ENCODE data around the gene ARHGAP26.

ARHGAP26 gene

GRCh38 chr5:143236682-143237081 lies 466.5 kb downstream of the ARHGAP26 start:
- no peak for DNase-seq

- no peak for DNase-seq
Measured at GRCh38 chr5:143237664-143238063, 467.5 kb downstream of the ARHGAP26 start.

DNA sequence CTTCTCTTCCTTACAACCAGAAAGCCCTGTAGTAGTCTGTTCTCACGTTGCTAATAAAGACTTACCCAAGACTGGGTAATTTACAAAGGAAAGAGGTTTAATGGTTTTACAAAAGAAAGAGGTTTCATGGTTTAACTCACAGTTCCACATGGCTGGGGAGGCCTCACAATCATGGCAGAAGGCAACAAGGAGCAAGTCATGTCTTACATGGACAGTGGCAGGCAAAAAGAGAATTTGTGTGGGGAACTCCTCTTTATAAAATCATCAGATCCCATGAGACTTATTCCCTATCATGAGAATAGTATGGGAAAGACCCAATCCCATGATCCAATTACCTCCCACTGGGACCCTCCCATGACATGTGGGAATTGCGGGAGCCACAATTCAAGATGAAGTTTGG lies 468.4 kb downstream of the ARHGAP26 start:
- no peak for DNase-seq

- DNase-seq: no peak
Measured at GRCh38 chr5:143239882-143240518, 469.8 kb downstream of the ARHGAP26 start.

DNA sequence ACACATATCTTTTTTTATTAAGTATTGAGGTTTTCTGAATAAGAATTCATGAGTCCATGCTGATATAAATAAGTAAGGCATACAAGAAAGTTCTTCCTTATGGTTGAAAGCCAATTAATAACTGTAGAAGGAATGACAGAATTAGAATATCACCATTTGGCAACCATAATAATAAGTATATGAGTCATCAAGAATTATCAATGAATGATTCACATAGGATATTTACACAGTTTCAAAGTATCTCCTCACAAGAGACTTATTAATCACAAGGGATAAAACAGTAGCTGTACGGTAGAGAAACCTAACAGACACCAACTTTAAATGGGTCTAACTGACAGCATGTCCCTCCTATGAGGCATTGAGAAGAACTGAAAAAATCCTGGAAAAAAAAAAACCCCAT lies 471.7 kb downstream of the ARHGAP26 start:
- no peak for DNase-seq

GRCh38 chr5:143243103-143243502 lies 472.9 kb downstream of the ARHGAP26 start:
- no peak for DNase-seq

GRCh38 chr5:143244000-143244736 lies 474.0 kb downstream of the ARHGAP26 start:
- no peak for DNase-seq

DNA sequence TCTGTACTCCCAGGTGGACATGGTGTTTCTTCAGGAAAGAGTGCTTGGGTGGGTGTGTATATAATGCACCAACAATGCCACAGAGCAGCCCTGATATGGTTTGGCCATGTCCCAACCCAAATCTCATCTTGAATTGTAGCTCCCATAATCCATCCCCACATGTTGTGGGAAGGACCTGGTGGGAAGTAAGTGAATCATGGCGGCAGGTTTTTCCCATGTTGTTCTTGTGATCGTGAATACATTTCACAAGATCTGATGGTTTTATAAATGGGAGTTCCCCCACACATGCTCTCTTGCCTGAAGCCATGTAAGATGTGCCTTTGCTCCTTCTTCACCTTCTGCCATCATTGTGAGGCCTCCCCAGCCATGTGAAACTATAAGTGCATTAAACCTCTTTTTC lies 474.8 kb downstream of the ARHGAP26 start:
- DNase-seq: no peak

DNA sequence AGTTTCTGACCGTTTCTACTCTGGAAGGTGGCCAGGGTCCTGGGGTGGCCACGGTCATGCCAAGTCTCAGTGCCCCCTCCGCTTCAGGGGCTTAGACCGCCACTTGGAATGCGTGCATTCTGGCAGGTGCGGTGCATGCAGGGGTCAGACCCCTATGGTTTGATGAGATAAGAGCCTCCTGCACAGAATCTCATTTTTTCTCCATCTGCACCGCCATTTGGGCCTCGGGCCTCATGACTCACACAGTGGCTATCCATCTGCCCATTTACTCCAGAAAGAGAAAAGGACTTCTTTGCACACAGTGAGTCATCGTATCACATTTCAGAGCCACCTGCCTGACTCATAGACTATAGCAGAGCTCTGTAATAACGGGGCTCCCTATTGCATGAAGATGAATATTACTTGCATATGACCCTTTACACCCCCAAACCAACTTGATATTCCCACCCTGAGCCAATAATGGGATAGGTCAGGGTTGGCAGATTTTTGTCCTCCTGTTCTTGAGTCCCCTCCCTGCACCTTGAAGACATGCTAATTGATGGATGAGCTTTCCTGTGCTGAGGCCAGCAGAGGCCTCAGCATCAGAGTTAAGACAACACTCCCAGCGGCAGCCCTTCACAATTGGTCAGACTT lies 475.9 kb downstream of the ARHGAP26 start:
- peak; percentile 56 for DNase-seq

DNA sequence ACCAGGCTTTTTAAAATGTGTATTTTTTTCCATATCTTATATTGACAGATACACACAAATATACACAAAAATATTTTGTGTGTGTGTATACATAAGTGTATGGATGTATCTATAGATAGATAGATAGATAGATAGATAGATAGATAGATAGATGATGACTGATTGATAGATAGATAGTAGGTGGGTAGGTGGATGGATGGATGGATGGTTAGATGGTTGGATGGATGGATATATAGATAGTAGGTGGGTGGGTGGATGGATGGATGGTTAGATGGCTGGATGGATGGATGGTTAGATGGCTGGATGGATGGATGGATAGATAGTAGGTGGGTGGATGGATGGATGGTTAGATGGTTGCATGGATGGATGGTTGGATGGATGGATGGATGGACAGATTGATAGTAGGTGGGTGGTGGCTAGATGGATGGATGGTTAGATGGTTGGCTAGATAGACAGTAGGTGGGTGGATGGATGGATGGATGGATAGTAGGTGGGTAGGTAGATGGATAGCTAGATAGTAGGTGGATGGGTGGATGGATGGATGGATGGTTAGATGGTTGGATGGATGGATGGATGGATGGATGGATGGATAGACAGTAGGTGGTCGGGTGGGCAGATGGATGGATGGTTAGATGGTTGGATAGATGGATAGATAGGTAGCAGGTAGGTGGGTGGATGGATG lies 477.1 kb downstream of the ARHGAP26 start:
- no peak for DNase-seq

- no peak for DNase-seq
Measured at GRCh38 chr5:143248391-143248790, 478.2 kb downstream of the ARHGAP26 start.

- DNase-seq: no peak
Measured at GRCh38 chr5:143248822-143249579, 478.8 kb downstream of the ARHGAP26 start.

DNA sequence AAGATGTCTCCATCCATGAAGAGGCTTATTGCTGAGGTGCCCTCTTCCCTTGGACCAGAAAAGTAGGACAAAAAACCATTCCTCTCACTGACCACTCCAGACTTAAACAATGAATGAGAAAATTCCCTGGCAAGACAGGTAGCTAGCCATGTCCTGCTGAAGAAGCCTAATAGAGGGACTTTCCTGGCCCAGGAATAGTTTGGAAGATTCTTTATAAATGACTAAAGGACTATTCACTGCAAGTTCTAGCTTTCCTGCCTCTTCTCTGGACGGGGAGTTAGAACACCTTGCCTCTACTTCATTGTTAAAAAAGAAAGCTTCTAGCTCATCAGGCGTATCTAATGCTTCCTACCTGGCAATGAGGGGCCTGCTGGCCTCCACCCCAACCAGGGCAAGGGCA lies 479.7 kb downstream of the ARHGAP26 start:
- no peak for DNase-seq

DNA sequence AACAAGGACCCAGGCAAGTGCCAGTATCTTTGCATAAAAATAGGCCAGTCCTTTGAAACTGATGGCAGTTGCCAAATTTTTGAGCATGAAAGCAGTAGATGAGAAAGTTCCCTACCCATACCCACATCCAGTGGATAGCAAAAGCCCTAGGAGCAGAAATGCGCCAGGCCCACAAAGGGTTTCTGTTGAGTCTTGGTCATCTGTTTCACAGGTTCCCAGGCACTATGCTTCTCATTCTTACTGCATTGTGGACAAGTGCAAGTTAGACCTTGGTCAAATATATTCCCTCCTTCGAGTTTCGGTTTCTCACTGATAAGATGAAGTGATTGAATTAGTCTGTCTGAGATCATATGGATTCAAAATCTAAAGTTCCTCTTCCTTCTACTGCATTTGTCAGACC lies 481.0 kb downstream of the ARHGAP26 start:
- no peak for DNase-seq

- DNase-seq: no peak
Measured at GRCh38 chr5:143251946-143252345, 481.8 kb downstream of the ARHGAP26 start.

- DNase-seq: no peak
Measured at GRCh38 chr5:143254819-143255218, 484.6 kb downstream of the ARHGAP26 start.

GRCh38 chr5:143258559-143259253 lies 488.5 kb downstream of the ARHGAP26 start:
- DNase-seq: no peak

- no peak for DNase-seq
Measured at GRCh38 chr5:143259254-143259605, 489.1 kb downstream of the ARHGAP26 start.

- no peak for DNase-seq
Measured at GRCh38 chr5:143261748-143262392, 491.7 kb downstream of the ARHGAP26 start.

DNA sequence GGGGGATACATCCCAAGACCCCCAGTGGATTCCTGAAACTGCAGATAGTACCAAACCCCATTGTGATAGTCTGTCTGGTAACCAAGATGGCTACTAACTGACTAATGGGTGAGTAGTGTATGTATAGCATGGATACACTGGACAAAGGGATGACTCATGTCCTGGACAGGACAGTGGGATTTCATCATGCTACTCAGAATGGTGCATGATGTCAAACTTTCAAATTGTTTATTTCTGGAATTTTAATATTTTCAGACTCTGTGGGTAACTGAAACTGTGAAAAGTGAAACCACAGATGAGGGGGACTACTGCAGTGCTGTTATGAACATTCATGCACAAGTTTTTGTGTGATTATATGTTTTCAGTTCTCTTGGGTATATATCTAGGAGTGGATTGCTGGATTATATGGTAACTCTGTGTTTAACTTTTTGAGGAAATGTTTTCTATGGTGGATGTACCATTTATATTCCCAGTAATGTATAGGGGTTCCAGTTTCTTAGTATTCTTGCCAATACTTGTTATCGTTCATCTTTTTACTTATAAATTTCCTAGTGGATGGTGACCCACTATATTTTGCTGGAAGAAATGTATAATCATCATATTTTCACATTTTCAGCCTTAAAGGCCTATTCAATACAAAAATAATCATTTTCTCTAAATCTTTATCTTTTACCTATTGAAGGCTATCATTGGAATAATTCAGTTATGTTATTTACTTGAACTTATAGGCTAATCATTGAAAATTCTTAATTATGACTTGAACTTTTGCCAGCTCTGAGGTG lies 492.4 kb downstream of the ARHGAP26 start:
- no peak for DNase-seq

GRCh38 chr5:143263272-143263810 lies 493.2 kb downstream of the ARHGAP26 start:
- no peak for DNase-seq
